SK-N-SH treated with all-trans-retinoic acid at 6 μM for 48 hours (cell line): ENCODE data around the gene SLC35G6.

ENCODE experiments used
- ARNTL ChIP-seq: fragments of 450-650 bp; formaldehyde crosslinking; IDR thresholded peaks from 2 replicates; pipeline ENCODE4 v1.5.0; 2020; ENCODE audit warnings: low read depth, mild to moderate bottlenecking, moderate library complexity, borderline replicate concordance
- CSDC2 ChIP-seq: fragments of 250-450 bp; sonication (Bioruptor Pico); IDR thresholded peaks from 2 replicates; pipeline ENCODE4 v1.5.0; 2020; ENCODE audit warnings: mild to moderate bottlenecking, moderate library complexity
- ISL1 ChIP-seq: fragments of 250-450 bp; sonication (Bioruptor Pico); IDR thresholded peaks from 2 replicates; pipeline ENCODE4 v2.1.2; 2022; ENCODE audit warnings: mild to moderate bottlenecking, moderate library complexity
- OSR1 ChIP-seq: fragments of 250-450 bp; sonication (Bioruptor Pico); IDR thresholded peaks from 2 replicates; pipeline ENCODE4 v1.8.0; 2022; ENCODE audit warnings: moderate library complexity, mild to moderate bottlenecking, inconsistent platforms
- PATZ1 ChIP-seq: fragments of 250-450 bp; sonication (Bioruptor Pico); IDR thresholded peaks from 2 replicates; pipeline ENCODE4 v1.8.0; 2020; ENCODE audit warnings: mild to moderate bottlenecking, moderate library complexity, borderline replicate concordance
- RARB ChIP-seq: fragments of 250-450 bp; sonication (Bioruptor Pico); IDR thresholded peaks from 2 replicates; pipeline ENCODE4 v1.8.0; 2021; ENCODE audit warnings: mild to moderate bottlenecking, moderate library complexity
- TF ChIP-seq, protein P1 (sequence below): fragments of 250-450 bp; sonication (Bioruptor Pico); IDR thresholded peaks from 2 replicates; pipeline ENCODE4 v1.8.0; 2021; ENCODE audit warnings: low read depth, mild to moderate bottlenecking, moderate library complexity, borderline replicate concordance

GRCh38 chr17:7515911-7516610 is 34.8 kb downstream of the SLC35G6 start:
- TF ChIP-seq ARNTL (CRISPR knock-in tag) (no peak), CSDC2 (CRISPR knock-in tag) (no peak), RARB (CRISPR knock-in tag) (no peak), OSR1 (no peak), PATZ1 (CRISPR knock-in tag) (no peak), ISL1 (no peak)
- TF ChIP-seq, protein P1, sequence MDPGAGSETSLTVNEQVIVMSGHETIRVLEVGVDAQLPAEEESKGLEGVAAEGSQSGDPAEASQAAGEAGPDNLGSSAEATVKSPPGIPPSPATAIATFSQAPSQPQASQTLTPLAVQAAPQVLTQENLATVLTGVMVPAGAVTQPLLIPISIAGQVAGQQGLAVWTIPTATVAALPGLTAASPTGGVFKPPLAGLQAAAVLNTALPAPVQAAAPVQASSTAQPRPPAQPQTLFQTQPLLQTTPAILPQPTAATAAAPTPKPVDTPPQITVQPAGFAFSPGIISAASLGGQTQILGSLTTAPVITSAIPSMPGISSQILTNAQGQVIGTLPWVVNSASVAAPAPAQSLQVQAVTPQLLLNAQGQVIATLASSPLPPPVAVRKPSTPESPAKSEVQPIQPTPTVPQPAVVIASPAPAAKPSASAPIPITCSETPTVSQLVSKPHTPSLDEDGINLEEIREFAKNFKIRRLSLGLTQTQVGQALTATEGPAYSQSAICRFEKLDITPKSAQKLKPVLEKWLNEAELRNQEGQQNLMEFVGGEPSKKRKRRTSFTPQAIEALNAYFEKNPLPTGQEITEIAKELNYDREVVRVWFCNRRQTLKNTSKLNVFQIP (CRISPR knock-in tag) = no peak
